Choroid plexus epithelial cell (primary cell): ENCODE results near the gene TOM1L1.
"Not testable (repeated sequence)": the region's sequence is repeated elsewhere in the genome, so short reads cannot be mapped to it uniquely, and the experiment has no call there.

Source experiments
- DNase-seq: peaks from one replicate; pipeline ENCODE4 v3.0.0-alpha.2; 2010; ENCODE audit warnings: low read depth
- H3K4me3 ChIP-seq: 2 replicates; pipeline ENCODE4 v1.5.1; 2011; ENCODE audit warnings: low read depth, mild to moderate bottlenecking, control low read depth, low read length, moderate library complexity
- CTCF ChIP-seq: conservative IDR thresholded peaks from 2 replicates; pipeline ENCODE4 v1.5.1; 2011; ENCODE audit warnings: low read depth, mild to moderate bottlenecking, control low read depth, inconsistent platforms, low read length, moderate library complexity

Gene TOM1L1

GRCh38 chr17:54864636-54865356 lies 35.9 kb upstream of the TOM1L1 start:
- TF ChIP-seq CTCF: no peak
- no peak for DNase-seq
- no peak overlapping the region for H3K4me3 ChIP-seq

GRCh38 chr17:54867634-54868033 lies 33.0 kb upstream of the TOM1L1 start:
- no peak overlapping the region for H3K4me3 ChIP-seq
- no peak for DNase-seq
- TF ChIP-seq CTCF: no peak

GRCh38 chr17:54870671-54871175 lies 29.9 kb upstream of the TOM1L1 start:
- no peak for DNase-seq
- H3K4me3 ChIP-seq: no peak overlapping the region
- no peak for TF ChIP-seq CTCF

- H3K4me3 ChIP-seq, DNase-seq: not testable (repeated sequence)
Measured at GRCh38 chr17:54875906-54876305, 24.7 kb upstream of the TOM1L1 start.

GRCh38 chr17:54876656-54877195 lies 23.9 kb upstream of the TOM1L1 start:
- no peak for DNase-seq
- no peak for TF ChIP-seq CTCF
- H3K4me3 ChIP-seq: no peak overlapping the region

GRCh38 chr17:54881255-54881972 lies 19.2 kb upstream of the TOM1L1 start:
- no peak for TF ChIP-seq CTCF
- H3K4me3 ChIP-seq: no peak overlapping the region
- no peak for DNase-seq

- H3K4me3 ChIP-seq: no peak overlapping the region
- TF ChIP-seq CTCF: no peak
- DNase-seq: no peak
Measured at GRCh38 chr17:54882371-54882770, 18.3 kb upstream of the TOM1L1 start.
